ENCODE results near the gene ZNF471.

Gene ZNF471

GRCh38 chr19:56577719-56578602, 70.3 kb downstream of the ZNF471 start:
- no peak for DNase-seq
